Measurements from ENCODE around the gene FRMD4A. TPM values are rescaled to one million over a fixed set of nuclear protein-coding genes. Genes with fewer than 3 reads are reported as not detected.

The FRMD4A gene
- total and polyA plus RNA-seq, 10 of the 15 experiments (the other 5 are each of a cell fraction or from before 2014, with no cell fraction given), result 17.8 to 75.2 (median 39.1) TPM

- H3K27me3 ChIP-seq (replicated peaks in 1 of 2; ENCODE audit: control insufficient read depth in 2 of 2, insufficient read depth in 2 of 2, low read length in 1 of 2), result no peaks in the 10 kb centered on the region; a peak in 1 of 4 replicates
- H3K4me3 ChIP-seq, result no peak overlapping the region
- FAIRE-seq (no peak), ATAC-seq (no peak), DNase-seq (ENCODE audit: low read depth, low spot score) (no peak)
- no peaks in the 10 kb centered on the region; the same call in 2 of the 3 replicates for H3K9me3 ChIP-seq (replicated peaks; ENCODE audit: control insufficient read depth, insufficient read depth, low read length)
- no peaks in the 10 kb centered on the region for H4K20me1 ChIP-seq (ENCODE audit: control insufficient read depth, insufficient read depth)
- no peak overlapping the region for H2AFZ ChIP-seq (ENCODE audit: control insufficient read depth, low read depth, low read length)
- BruUV-seq (replicated peaks), result no TSS peak
- no peaks in the 10 kb centered on the region for H3K79me2 ChIP-seq (ENCODE audit: control insufficient read depth, insufficient read depth, low read length)
- RAD21 ChIA-PET (ENCODE audit: unreplicated experiment), result no interaction called here
- CTCF ChIA-PET, result no interaction called here
- 52% methylated on average over 5 of the region's 5 CpGs for WGBS (ENCODE audit: insufficient coverage, insufficient replicate concordance, low lambda C conversion rate, missing lambda C conversion rate)
- H3K4me2 ChIP-seq (ENCODE audit: control insufficient read depth, insufficient read depth), result no peak overlapping the region
- in situ Hi-C loops (cut with MboI) (no loop called here), intact Hi-C loops (cut with micrococcal nuclease; ENCODE audit: unreplicated experiment) (no loop called here)
- POLR2A ChIA-PET, result no interaction called here
- no peak overlapping the region for H3K27ac ChIP-seq (ENCODE audit: control insufficient read depth, insufficient read depth)
- peaks cover 5% of the 10 kb centered on the region; the same call in 1 of the 2 replicates for H3K4me1 ChIP-seq (ENCODE audit: control insufficient read depth, insufficient read depth, low read length)
- SMC1A ChIA-PET (ENCODE audit: uncharacterized antibody, unreplicated experiment), result interaction anchor here (1.0 to 1.3 kb wide), 3 partner anchors 8 to 22 kb away, joined by 3 to 4 read pairs (median 3); no protein-coding TSS in a partner anchor
- H3K9ac ChIP-seq (ENCODE audit: control insufficient read depth, insufficient read depth, low read length), result no peak overlapping the region
- H3K36me3 ChIP-seq (ENCODE audit: control insufficient read depth in 2 of 2, insufficient read depth in 2 of 2, low read length in 1 of 2), result no peaks in the 10 kb centered on the region
- TF ChIP-seq USF2 (IDR thresholded peaks at IDR 0.05; ENCODE audit: borderline replicate concordance, low read depth, low read length), result no peak
- TF ChIP-seq, protein P1, sequence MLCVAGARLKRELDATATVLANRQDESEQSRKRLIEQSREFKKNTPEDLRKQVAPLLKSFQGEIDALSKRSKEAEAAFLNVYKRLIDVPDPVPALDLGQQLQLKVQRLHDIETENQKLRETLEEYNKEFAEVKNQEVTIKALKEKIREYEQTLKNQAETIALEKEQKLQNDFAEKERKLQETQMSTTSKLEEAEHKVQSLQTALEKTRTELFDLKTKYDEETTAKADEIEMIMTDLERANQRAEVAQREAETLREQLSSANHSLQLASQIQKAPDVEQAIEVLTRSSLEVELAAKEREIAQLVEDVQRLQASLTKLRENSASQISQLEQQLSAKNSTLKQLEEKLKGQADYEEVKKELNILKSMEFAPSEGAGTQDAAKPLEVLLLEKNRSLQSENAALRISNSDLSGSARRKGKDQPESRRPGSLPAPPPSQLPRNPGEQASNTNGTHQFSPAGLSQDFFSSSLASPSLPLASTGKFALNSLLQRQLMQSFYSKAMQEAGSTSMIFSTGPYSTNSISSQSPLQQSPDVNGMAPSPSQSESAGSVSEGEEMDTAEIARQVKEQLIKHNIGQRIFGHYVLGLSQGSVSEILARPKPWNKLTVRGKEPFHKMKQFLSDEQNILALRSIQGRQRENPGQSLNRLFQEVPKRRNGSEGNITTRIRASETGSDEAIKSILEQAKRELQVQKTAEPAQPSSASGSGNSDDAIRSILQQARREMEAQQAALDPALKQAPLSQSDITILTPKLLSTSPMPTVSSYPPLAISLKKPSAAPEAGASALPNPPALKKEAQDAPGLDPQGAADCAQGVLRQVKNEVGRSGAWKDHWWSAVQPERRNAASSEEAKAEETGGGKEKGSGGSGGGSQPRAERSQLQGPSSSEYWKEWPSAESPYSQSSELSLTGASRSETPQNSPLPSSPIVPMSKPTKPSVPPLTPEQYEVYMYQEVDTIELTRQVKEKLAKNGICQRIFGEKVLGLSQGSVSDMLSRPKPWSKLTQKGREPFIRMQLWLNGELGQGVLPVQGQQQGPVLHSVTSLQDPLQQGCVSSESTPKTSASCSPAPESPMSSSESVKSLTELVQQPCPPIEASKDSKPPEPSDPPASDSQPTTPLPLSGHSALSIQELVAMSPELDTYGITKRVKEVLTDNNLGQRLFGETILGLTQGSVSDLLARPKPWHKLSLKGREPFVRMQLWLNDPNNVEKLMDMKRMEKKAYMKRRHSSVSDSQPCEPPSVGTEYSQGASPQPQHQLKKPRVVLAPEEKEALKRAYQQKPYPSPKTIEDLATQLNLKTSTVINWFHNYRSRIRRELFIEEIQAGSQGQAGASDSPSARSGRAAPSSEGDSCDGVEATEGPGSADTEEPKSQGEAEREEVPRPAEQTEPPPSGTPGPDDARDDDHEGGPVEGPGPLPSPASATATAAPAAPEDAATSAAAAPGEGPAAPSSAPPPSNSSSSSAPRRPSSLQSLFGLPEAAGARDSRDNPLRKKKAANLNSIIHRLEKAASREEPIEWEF (IDR thresholded peaks at IDR 0.05; ENCODE audit: insufficient replicate concordance, low read depth, low read length), result no peak
- TF ChIP-seq SREBF1 (IDR thresholded peaks at IDR 0.05; ENCODE audit: low read length), result no peak
- TF ChIP-seq SMAD1 (IDR thresholded peaks at IDR 0.05; ENCODE audit: low read depth, partially characterized antibody), result no peak
- no peak for TF ChIP-seq GATAD2B (conservative IDR thresholded peaks at IDR 0.05; ENCODE audit: low read depth)
- no peak for TF ChIP-seq CBX3 (IDR thresholded peaks at IDR 0.05; ENCODE audit: borderline replicate concordance, low read depth)
- no peak for TF ChIP-seq NFIC (IDR thresholded peaks at IDR 0.05; ENCODE audit: low read depth, low read length)
- no peak for TF ChIP-seq BRCA1 (IDR thresholded peaks at IDR 0.05; ENCODE audit: low read depth, low read length)
- TF ChIP-seq SMARCA5 (IDR thresholded peaks at IDR 0.05), result no peak
- TF ChIP-seq WRNIP1 (IDR thresholded peaks at IDR 0.05; ENCODE audit: borderline replicate concordance, low read depth, low read length), result no peak
- TF ChIP-seq ZZZ3 (IDR thresholded peaks at IDR 0.05; ENCODE audit: control insufficient read depth, insufficient read length, low read depth), result no peak
- TF ChIP-seq, protein P2, sequence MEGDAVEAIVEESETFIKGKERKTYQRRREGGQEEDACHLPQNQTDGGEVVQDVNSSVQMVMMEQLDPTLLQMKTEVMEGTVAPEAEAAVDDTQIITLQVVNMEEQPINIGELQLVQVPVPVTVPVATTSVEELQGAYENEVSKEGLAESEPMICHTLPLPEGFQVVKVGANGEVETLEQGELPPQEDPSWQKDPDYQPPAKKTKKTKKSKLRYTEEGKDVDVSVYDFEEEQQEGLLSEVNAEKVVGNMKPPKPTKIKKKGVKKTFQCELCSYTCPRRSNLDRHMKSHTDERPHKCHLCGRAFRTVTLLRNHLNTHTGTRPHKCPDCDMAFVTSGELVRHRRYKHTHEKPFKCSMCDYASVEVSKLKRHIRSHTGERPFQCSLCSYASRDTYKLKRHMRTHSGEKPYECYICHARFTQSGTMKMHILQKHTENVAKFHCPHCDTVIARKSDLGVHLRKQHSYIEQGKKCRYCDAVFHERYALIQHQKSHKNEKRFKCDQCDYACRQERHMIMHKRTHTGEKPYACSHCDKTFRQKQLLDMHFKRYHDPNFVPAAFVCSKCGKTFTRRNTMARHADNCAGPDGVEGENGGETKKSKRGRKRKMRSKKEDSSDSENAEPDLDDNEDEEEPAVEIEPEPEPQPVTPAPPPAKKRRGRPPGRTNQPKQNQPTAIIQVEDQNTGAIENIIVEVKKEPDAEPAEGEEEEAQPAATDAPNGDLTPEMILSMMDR (IDR thresholded peaks at IDR 0.05 in 2 of 3, conservative IDR thresholded peaks at IDR 0.05 in 1 of 3; ENCODE audit: control insufficient read depth in 2 of 3, extremely low read depth in 1 of 3, insufficient read depth in 1 of 3, low read depth in 3 of 3, low read length in 3 of 3), result no peak
- TF ChIP-seq MYB (IDR thresholded peaks at IDR 0.05; ENCODE audit: borderline replicate concordance, low read depth, low read length), result no peak
- TF ChIP-seq PAX8 (IDR thresholded peaks at IDR 0.05), result no peak
- TF ChIP-seq PKNOX1 (IDR thresholded peaks at IDR 0.05), result no peak
- TF ChIP-seq POLR2A (IDR thresholded peaks at IDR 0.05; ENCODE audit: low read depth, low read length), result no peak
Measured at GRCh38 chr10:13852872-13853271, 477.9 kb downstream of the FRMD4A start.

Data from GM12878 (cell line).